ENCODE measurements around the gene MED31. TPM values are rescaled to one million over a fixed set of nuclear protein-coding genes. Genes with fewer than 3 reads are reported as not detected.

The MED31 gene
- total and polyA plus RNA-seq, 2 of the 13 experiments (the other 11 are each of a cell fraction or from before 2014, with no cell fraction given), result 19.0 to 20.9 TPM

DNA sequence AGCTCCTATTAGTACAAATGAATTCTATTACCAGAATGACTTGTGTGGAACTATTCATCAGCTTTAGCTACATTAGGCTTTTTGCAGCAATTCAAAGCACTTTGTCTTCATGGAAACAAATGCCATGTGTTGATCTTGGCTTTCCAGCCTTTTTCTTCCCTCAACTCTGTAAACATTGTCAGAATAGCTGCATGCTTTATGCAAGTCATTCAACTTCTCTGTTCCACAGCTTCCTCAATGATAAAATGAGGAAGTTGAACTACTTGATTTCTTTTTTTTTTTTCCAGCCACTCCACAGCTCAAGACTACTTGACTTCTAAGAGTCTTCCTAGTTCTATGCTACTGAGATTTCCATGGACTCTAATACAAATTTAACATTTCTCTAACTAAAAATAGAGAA is 52.0 kb downstream of the MED31 start:
- H3K36me3 ChIP-seq (replicated peaks in 1 of 2; ENCODE audit: control insufficient read depth in 1 of 2, insufficient read depth in 2 of 2, low read length in 2 of 2), result peaks cover 15 to 61% of the 10 kb centered on the region in 2 experiments
- BruUV-seq (replicated peaks), result no TSS peak
- H3K4me3 ChIP-seq (replicated peaks in 1 of 3; ENCODE audit: insufficient read depth in 1 of 3, low read depth in 2 of 3, low read length in 3 of 3), result no peak overlapping the region
- H3K4me2 ChIP-seq (ENCODE audit: low read depth, low read length), result no peak overlapping the region
- TF ChIP-seq MAZ (IDR thresholded peaks at IDR 0.05; ENCODE audit: borderline replicate concordance, low read depth, low read length) (no peak), MAZ (CRISPR knock-in tag; IDR thresholded peaks at IDR 0.05; ENCODE audit: low read depth) (no peak), NFE2L2 (IDR thresholded peaks at IDR 0.05; ENCODE audit: low read length) (peak; percentile 39; the same call in 1 of the 2 replicates), ZFAT (CRISPR knock-in tag; conservative IDR thresholded peaks at IDR 0.05) (no peak)
- POLR2A ChIA-PET, result no interaction called here
- CTCF ChIA-PET (ENCODE audit: low intra/inter-chr PET ratio, low total read pairs), result no interaction called here
- FAIRE-seq, result no peak
- no peaks in the 10 kb centered on the region for H4K20me1 ChIP-seq (ENCODE audit: insufficient read depth, low read length)
- no peak overlapping the region for H2AFZ ChIP-seq (ENCODE audit: low read length)
- no peaks in the 10 kb centered on the region for H3K4me1 ChIP-seq (ENCODE audit: insufficient read depth, low read length)
- no peak for ATAC-seq
- H3K27me3 ChIP-seq (ENCODE audit: control insufficient read depth in 1 of 2, insufficient read depth in 2 of 2, low read length in 2 of 2), result no peaks in the 10 kb centered on the region
- no peak for DNase-seq (ENCODE audit: low spot score)
- no peak overlapping the region for H3K27ac ChIP-seq (ENCODE audit: extremely low read length, insufficient read depth, low read length)
- intact Hi-C loops (cut with micrococcal nuclease; ENCODE audit: unreplicated experiment) (no loop called here), in situ Hi-C loops (cut with HindIII; ENCODE audit: extremely low pct_ligation_motif_present, low pct_unique_long_range_greater_than_20kb) (no loop called here)
- no peaks in the 10 kb centered on the region for H3K79me2 ChIP-seq (ENCODE audit: insufficient read depth, low read length)
- H3K9ac ChIP-seq (ENCODE audit: insufficient read depth, low read depth, low read length), result no peak overlapping the region
- H3K9me3 ChIP-seq (ENCODE audit: low read length), result no peaks in the 10 kb centered on the region

DNA sequence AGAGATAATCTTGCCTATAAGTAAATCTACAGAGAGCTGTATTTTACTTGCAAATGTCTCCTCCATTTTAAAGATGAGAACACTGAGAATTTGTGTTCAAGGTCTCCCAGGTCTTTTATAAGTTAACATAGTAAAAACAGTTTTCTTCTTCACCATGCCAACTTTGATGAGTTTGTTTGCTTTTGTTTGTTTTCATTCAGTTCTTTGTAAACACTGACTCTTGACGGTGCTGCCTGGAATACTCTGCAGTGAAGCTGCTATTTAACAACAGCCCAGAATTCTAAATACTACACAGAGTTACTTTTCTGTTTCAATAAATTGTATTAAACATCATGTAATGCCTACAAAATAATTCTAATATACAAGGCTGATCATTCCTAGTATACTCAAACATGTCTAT is 53.7 kb downstream of the MED31 start:
- ChIA-PET POLR2A (no interaction called here), CTCF (ENCODE audit: low intra/inter-chr PET ratio, low total read pairs) (no interaction called here)
- H3K4me1 ChIP-seq (ENCODE audit: insufficient read depth, low read length), result peaks cover 6% of the 10 kb centered on the region
- FAIRE-seq, result no peak
- BruUV-seq (replicated peaks), result no TSS peak
- H2AFZ ChIP-seq (ENCODE audit: low read length), result no peak overlapping the region
- no peaks in the 10 kb centered on the region for H3K79me2 ChIP-seq (ENCODE audit: insufficient read depth, low read length)
- no peak overlapping the region for H3K27ac ChIP-seq (ENCODE audit: extremely low read length, insufficient read depth, low read length)
- H3K4me2 ChIP-seq (ENCODE audit: low read depth, low read length), result no peak overlapping the region
- WGBS (ENCODE audit: low lambda C conversion rate), result 43% methylated on average over 1 of the region's 1 CpG
- H4K20me1 ChIP-seq (ENCODE audit: insufficient read depth, low read length), result no peaks in the 10 kb centered on the region
- H3K27me3 ChIP-seq (ENCODE audit: control insufficient read depth in 1 of 2, insufficient read depth in 2 of 2, low read length in 2 of 2), result no peaks in the 10 kb centered on the region
- TF ChIP-seq ZNF260 (CRISPR knock-in tag; IDR thresholded peaks at IDR 0.05; ENCODE audit: borderline replicate concordance, low read depth) (no peak), FOXP1 (IDR thresholded peaks at IDR 0.05) (no peak), FOXP1 (CRISPR knock-in tag; IDR thresholded peaks at IDR 0.05) (peak; percentile 8; the same call in 1 of the 2 replicates)
- H3K9ac ChIP-seq (ENCODE audit: insufficient read depth, low read depth, low read length), result no peak overlapping the region
- peaks cover 15 to 51% of the 10 kb centered on the region in 2 experiments for H3K36me3 ChIP-seq (replicated peaks in 1 of 2; ENCODE audit: control insufficient read depth in 1 of 2, insufficient read depth in 2 of 2, low read length in 2 of 2)
- no peak overlapping the region for H3K4me3 ChIP-seq (replicated peaks in 1 of 3; ENCODE audit: insufficient read depth in 1 of 3, low read depth in 2 of 3, low read length in 3 of 3)
- ATAC-seq, result no peak
- intact Hi-C loops (cut with micrococcal nuclease; ENCODE audit: unreplicated experiment), result no loop called here
- DNase-seq (ENCODE audit: low spot score), result no peak
- in situ Hi-C loops (cut with HindIII; ENCODE audit: extremely low pct_ligation_motif_present, low pct_unique_long_range_greater_than_20kb), result no loop called here
- no peaks in the 10 kb centered on the region for H3K9me3 ChIP-seq (ENCODE audit: low read length)

Data from HepG2 (cell line).